Measurements from ENCODE around the gene CNGB1.
A peak's percentile ranks its signal among the peaks of the same experiment; 100 is the strongest.

CNGB1 gene

GRCh38 chr16:57985204-57986181 is 14.6 kb upstream of the CNGB1 start:
- Histone ChIP-seq H3K9me3 (replicated peaks in 1 of 2; ENCODE audit: control insufficient read depth in 2 of 2, insufficient read depth in 1 of 2, low read depth in 1 of 2, low read length in 2 of 2) (no peaks in the 10 kb centered on the region), H2AK5ac (ENCODE audit: low read depth, low read length) (peak overlapping the region; percentile 66), H2BK15ac (ENCODE audit: low read length) (peak overlapping the region; percentile 86), H3K4me1 (ENCODE audit: control insufficient read depth in 2 of 2, insufficient read depth in 1 of 2, low read depth in 1 of 2, low read length in 2 of 2) (peaks cover 3 to 5% of the 10 kb centered on the region in 2 donors), H3K23ac (ENCODE audit: low read depth, low read length, poor library complexity) (peak overlapping the region; percentile 73), H3K27ac (replicated peaks; ENCODE audit: low read length) (no peak overlapping the region), H3K27me3 (ENCODE audit: control insufficient read depth in 3 of 3, insufficient read depth in 3 of 3, low read depth in 1 of 3, low read length in 3 of 3) (peaks cover 9 to 60% (median 30%) of the 10 kb centered on the region in 3 experiments), H4K91ac (ENCODE audit: low read depth, low read length, poor library complexity) (no peak overlapping the region), H3K4me2 (ENCODE audit: insufficient read depth, low read length, poor library complexity, severe bottlenecking) (peak overlapping the region; percentile 79), H3K79me1 (ENCODE audit: low read depth, low read length) (no peaks in the 10 kb centered on the region), H4K8ac (ENCODE audit: low read depth, low read length) (no peak overlapping the region), H3K4me3 (ENCODE audit: low read length in 2 of 2) (peak overlapping the region; percentile 45 to 72), H3K18ac (ENCODE audit: low read length) (peak overlapping the region; percentile 87), H3K4ac (ENCODE audit: low read length) (no peak overlapping the region), H2BK120ac (ENCODE audit: low read depth, low read length) (no peak overlapping the region), H2AFZ (ENCODE audit: low read length) (peak overlapping the region; percentile 92), H3K36me3 (replicated peaks in 1 of 2; ENCODE audit: control insufficient read depth in 2 of 2, insufficient read depth in 2 of 2, low read length in 2 of 2) (no peaks in the 10 kb centered on the region), H3K9ac (ENCODE audit: low read depth, low read length, poor library complexity) (peak overlapping the region; percentile 86), H3K14ac (ENCODE audit: low read length) (no peak overlapping the region), H2BK12ac (ENCODE audit: low read length) (no peak overlapping the region), H2BK5ac (ENCODE audit: low read length) (no peak overlapping the region)
- no CpG with 5 or more reads among the region's 62 CpGs for WGBS, 2 donors (ENCODE audit: extremely low coverage in 2 of 2, insufficient read length in 2 of 2, insufficient replicate concordance in 1 of 2)
- no peak for DNase-seq (ENCODE audit: low spot score)

DNA sequence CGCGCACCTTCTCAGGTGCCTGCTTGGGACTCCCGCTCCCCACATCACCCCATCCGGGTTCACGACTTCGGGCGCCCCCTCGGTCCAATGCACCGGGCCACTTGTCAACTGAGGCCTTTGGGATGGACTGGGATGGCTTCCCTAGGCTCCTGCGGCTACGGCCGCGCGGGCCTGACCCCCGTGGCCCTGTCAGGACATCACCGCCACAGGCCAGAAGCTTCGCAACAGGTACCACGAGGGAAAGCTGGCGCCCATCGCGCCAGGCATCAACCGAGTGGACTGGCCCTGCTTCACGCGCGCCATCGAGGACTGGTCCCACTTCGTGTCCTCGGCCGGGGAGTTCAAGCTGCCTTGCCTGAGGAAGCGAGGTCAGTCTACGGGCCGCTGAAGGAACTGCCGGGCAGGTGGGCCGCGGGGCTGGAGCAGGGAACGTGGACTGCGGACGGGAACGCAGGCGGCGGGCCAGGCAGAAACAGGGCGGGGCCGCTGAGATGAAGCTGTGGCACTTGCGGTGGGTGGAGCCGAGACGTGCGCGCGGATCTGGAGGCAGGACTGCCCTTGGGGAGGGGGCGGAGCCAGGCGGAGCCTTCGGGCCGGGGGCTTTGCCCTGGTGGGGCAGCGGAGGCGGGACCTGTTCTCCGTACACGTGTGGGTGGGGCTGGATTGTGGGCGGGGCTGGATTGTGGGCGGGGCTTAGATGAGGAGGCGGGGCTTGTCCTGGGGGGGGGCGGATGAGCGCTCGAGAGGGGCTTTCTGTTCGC is 13.7 kb upstream of the CNGB1 start:
- WGBS, 2 donors (ENCODE audit: extremely low coverage in 2 of 2, insufficient read length in 2 of 2, insufficient replicate concordance in 1 of 2), result no CpG with 5 or more reads among the region's 64 CpGs
- Histone ChIP-seq H3K4me1 (ENCODE audit: control insufficient read depth in 2 of 2, insufficient read depth in 1 of 2, low read depth in 1 of 2, low read length in 2 of 2) (peaks cover 3 to 5% of the 10 kb centered on the region in 2 donors), H2BK120ac (ENCODE audit: low read depth, low read length) (no peak overlapping the region), H2BK5ac (ENCODE audit: low read length) (peak overlapping the region; percentile 90), H2BK12ac (ENCODE audit: low read length) (peak overlapping the region; percentile 90), H3K27ac (replicated peaks; ENCODE audit: low read length) (no peak overlapping the region), H3K27me3 (ENCODE audit: control insufficient read depth in 3 of 3, insufficient read depth in 3 of 3, low read depth in 1 of 3, low read length in 3 of 3) (peaks cover 9 to 60% (median 30%) of the 10 kb centered on the region in 3 experiments), H4K91ac (ENCODE audit: low read depth, low read length, poor library complexity) (no peak overlapping the region), H3K79me1 (ENCODE audit: low read depth, low read length) (no peaks in the 10 kb centered on the region), H3K4ac (ENCODE audit: low read length) (peak overlapping the region; percentile 89), H3K18ac (ENCODE audit: low read length) (peak overlapping the region; percentile 99), H3K9ac (ENCODE audit: low read depth, low read length, poor library complexity) (peak overlapping the region; percentile 86), H3K4me2 (ENCODE audit: insufficient read depth, low read length, poor library complexity, severe bottlenecking) (peak overlapping the region; percentile 91), H3K4me3 (ENCODE audit: low read length in 2 of 2) (peak overlapping the region; percentile 45 to 84), H3K14ac (ENCODE audit: low read length) (peak overlapping the region; percentile 97), H2AK5ac (ENCODE audit: low read depth, low read length) (peak overlapping the region; percentile 88), H2AFZ (ENCODE audit: low read length) (peak overlapping the region; percentile 92), H4K8ac (ENCODE audit: low read depth, low read length) (peak overlapping the region; percentile 98), H3K36me3 (replicated peaks in 1 of 2; ENCODE audit: control insufficient read depth in 2 of 2, insufficient read depth in 2 of 2, low read length in 2 of 2) (no peaks in the 10 kb centered on the region), H3K9me3 (replicated peaks in 1 of 2; ENCODE audit: control insufficient read depth in 2 of 2, insufficient read depth in 1 of 2, low read depth in 1 of 2, low read length in 2 of 2) (no peaks in the 10 kb centered on the region), H3K23ac (ENCODE audit: low read depth, low read length, poor library complexity) (peak overlapping the region; percentile 89), H2BK15ac (ENCODE audit: low read length) (peak overlapping the region; percentile 89)
- DNase-seq (ENCODE audit: low spot score), result peak; percentile 95

- no peak overlapping the region for H3K23ac ChIP-seq (ENCODE audit: low read depth, low read length, poor library complexity)
- H3K36me3 ChIP-seq (replicated peaks in 1 of 2; ENCODE audit: control insufficient read depth in 2 of 2, insufficient read depth in 2 of 2, low read length in 2 of 2), result no peaks in the 10 kb centered on the region
- H2BK120ac ChIP-seq (ENCODE audit: low read depth, low read length), result no peak overlapping the region
- no peaks in the 10 kb centered on the region for H3K9me3 ChIP-seq (replicated peaks in 1 of 2; ENCODE audit: control insufficient read depth in 2 of 2, insufficient read depth in 1 of 2, low read depth in 1 of 2, low read length in 2 of 2)
- no peak overlapping the region for H3K4me2 ChIP-seq (ENCODE audit: insufficient read depth, low read length, poor library complexity, severe bottlenecking)
- no peak overlapping the region for H3K18ac ChIP-seq (ENCODE audit: low read length)
- no peak overlapping the region for H4K8ac ChIP-seq (ENCODE audit: low read depth, low read length)
- DNase-seq (ENCODE audit: low spot score), result no peak
- no peak overlapping the region for H3K4me3 ChIP-seq (ENCODE audit: low read length in 2 of 2)
- no peak overlapping the region for H3K4ac ChIP-seq (ENCODE audit: low read length)
- no CpG with 5 or more reads among the region's 5 CpGs for WGBS, 2 donors (ENCODE audit: extremely low coverage in 2 of 2, insufficient read length in 2 of 2, insufficient replicate concordance in 1 of 2)
- H2BK12ac ChIP-seq (ENCODE audit: low read length), result no peak overlapping the region
- H2AFZ ChIP-seq (ENCODE audit: low read length), result no peak overlapping the region
- peaks cover 9 to 47% (median 30%) of the 10 kb centered on the region in 3 experiments for H3K27me3 ChIP-seq (ENCODE audit: control insufficient read depth in 3 of 3, insufficient read depth in 3 of 3, low read depth in 1 of 3, low read length in 3 of 3)
- H3K4me1 ChIP-seq (ENCODE audit: control insufficient read depth in 2 of 2, insufficient read depth in 1 of 2, low read depth in 1 of 2, low read length in 2 of 2), result peaks cover 3 to 5% of the 10 kb centered on the region in 2 donors
- H3K14ac ChIP-seq (ENCODE audit: low read length), result no peak overlapping the region
- H2BK5ac ChIP-seq (ENCODE audit: low read length), result no peak overlapping the region
- H2AK5ac ChIP-seq (ENCODE audit: low read depth, low read length), result no peak overlapping the region
- H3K79me1 ChIP-seq (ENCODE audit: low read depth, low read length), result no peaks in the 10 kb centered on the region
- no peak overlapping the region for H4K91ac ChIP-seq (ENCODE audit: low read depth, low read length, poor library complexity)
- H3K9ac ChIP-seq (ENCODE audit: low read depth, low read length, poor library complexity), result no peak overlapping the region
- H2BK15ac ChIP-seq (ENCODE audit: low read length), result no peak overlapping the region
- H3K27ac ChIP-seq (replicated peaks; ENCODE audit: low read length), result no peak overlapping the region
These were observed 11.5 kb upstream of the CNGB1 start for GRCh38 chr16:57982385-57982784.

DNA sequence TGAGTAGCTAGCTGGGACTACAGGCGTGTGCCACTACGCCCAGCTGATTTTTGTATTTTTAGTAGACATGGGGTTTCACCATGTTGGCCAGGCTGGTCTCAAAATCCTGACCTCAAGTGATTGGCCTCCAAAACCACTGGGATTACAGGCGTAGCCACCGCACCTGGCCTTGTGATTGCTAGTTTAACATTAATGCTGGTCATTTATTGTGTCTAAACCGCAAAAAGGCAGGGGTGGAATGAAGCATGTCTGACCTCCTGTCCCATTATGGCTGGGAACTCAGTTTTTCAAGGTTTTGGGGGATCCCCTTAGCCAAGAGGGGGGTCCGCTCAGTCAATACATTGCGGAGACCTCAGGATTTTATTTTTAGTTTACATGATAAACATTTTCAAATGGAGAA is 10.7 kb upstream of the CNGB1 start:
- no peaks in the 10 kb centered on the region for H3K79me1 ChIP-seq (ENCODE audit: low read depth, low read length)
- H3K4ac ChIP-seq (ENCODE audit: low read length), result no peak overlapping the region
- H3K9me3 ChIP-seq (replicated peaks in 1 of 2; ENCODE audit: control insufficient read depth in 2 of 2, insufficient read depth in 1 of 2, low read depth in 1 of 2, low read length in 2 of 2), result no peaks in the 10 kb centered on the region
- no peak overlapping the region for H2BK120ac ChIP-seq (ENCODE audit: low read depth, low read length)
- no peak overlapping the region for H3K4me2 ChIP-seq (ENCODE audit: insufficient read depth, low read length, poor library complexity, severe bottlenecking)
- H2BK12ac ChIP-seq (ENCODE audit: low read length), result no peak overlapping the region
- no peak overlapping the region for H3K23ac ChIP-seq (ENCODE audit: low read depth, low read length, poor library complexity)
- H2AFZ ChIP-seq (ENCODE audit: low read length), result no peak overlapping the region
- no peaks in the 10 kb centered on the region for H3K36me3 ChIP-seq (replicated peaks in 1 of 2; ENCODE audit: control insufficient read depth in 2 of 2, insufficient read depth in 2 of 2, low read length in 2 of 2)
- H3K9ac ChIP-seq (ENCODE audit: low read depth, low read length, poor library complexity), result no peak overlapping the region
- no peak for DNase-seq (ENCODE audit: low spot score)
- H2BK5ac ChIP-seq (ENCODE audit: low read length), result no peak overlapping the region
- peaks cover 9 to 40% (median 24%) of the 10 kb centered on the region in 3 experiments for H3K27me3 ChIP-seq (ENCODE audit: control insufficient read depth in 3 of 3, insufficient read depth in 3 of 3, low read depth in 1 of 3, low read length in 3 of 3)
- peaks cover 3 to 5% of the 10 kb centered on the region in 2 donors for H3K4me1 ChIP-seq (ENCODE audit: control insufficient read depth in 2 of 2, insufficient read depth in 1 of 2, low read depth in 1 of 2, low read length in 2 of 2)
- no peak overlapping the region for H4K91ac ChIP-seq (ENCODE audit: low read depth, low read length, poor library complexity)
- no peak overlapping the region for H3K27ac ChIP-seq (replicated peaks; ENCODE audit: low read length)
- H3K18ac ChIP-seq (ENCODE audit: low read length), result no peak overlapping the region
- H2BK15ac ChIP-seq (ENCODE audit: low read length), result no peak overlapping the region
- WGBS, 2 donors (ENCODE audit: extremely low coverage in 2 of 2, insufficient read length in 2 of 2, insufficient replicate concordance in 1 of 2), result no CpG with 5 or more reads among the region's 7 CpGs
- H2AK5ac ChIP-seq (ENCODE audit: low read depth, low read length), result no peak overlapping the region
- H3K14ac ChIP-seq (ENCODE audit: low read length), result no peak overlapping the region
- H4K8ac ChIP-seq (ENCODE audit: low read depth, low read length), result no peak overlapping the region
- H3K4me3 ChIP-seq (ENCODE audit: low read length in 2 of 2), result no peak overlapping the region
